Measurements from ENCODE around the gene STAC3.

GRCh38 chr12:57262126-57262822 lies 11.3 kb upstream of the STAC3 start:
- TF ChIP-seq CTCF (IDR thresholded peaks at IDR 0.05; ENCODE audit: insufficient read depth, low read length, poor library complexity, severe bottlenecking) (no peak), EZH2phosphoT487 (conservative IDR thresholded peaks at IDR 0.05; ENCODE audit: low read length) (no peak)

Data from SU-DHL-6 (cell line).